GM10847 (cell line): ENCODE results near the gene MXRA8.

Experiments
- POLR2A ChIP-seq: IDR thresholded peaks from 2 replicates; pipeline ENCODE4 v1.6.1; 2011; ENCODE audit not compliant: insufficient read length; ENCODE audit errors: extremely low read depth

MXRA8 gene

GRCh38 chr1:1358433-1359271, at the start of gene MXRA8:
MXRA8 (minus strand) TSS chr1:1358555; CDS start chr1:1358504, 51 bp downstream.
- TF ChIP-seq POLR2A = no peak

- TF ChIP-seq POLR2A = no peak
These were observed 49.4 kb upstream of the MXRA8 start for GRCh38 chr1:1407636-1408318.

GRCh38 chr1:1406821-1407635, 48.7 kb upstream of the MXRA8 start, which contains the start of gene MRPL20:
MRPL20 (minus strand) TSS chr1:1407293; CDS start chr1:1407217, 76 bp downstream.
- TF ChIP-seq POLR2A = peak; percentile 92

- TF ChIP-seq POLR2A = no peak
These were observed 47.9 kb upstream of the MXRA8 start for GRCh38 chr1:1406101-1406820.

GRCh38 chr1:1403653-1404052, 45.3 kb upstream of the MXRA8 start:
- no peak for TF ChIP-seq POLR2A

GRCh38 chr1:1402072-1402900, 43.9 kb upstream of the MXRA8 start:
- no peak for TF ChIP-seq POLR2A

- no peak for TF ChIP-seq POLR2A
These were observed 43.2 kb upstream of the MXRA8 start for GRCh38 chr1:1401457-1402010.

GRCh38 chr1:1400576-1401456, 42.5 kb upstream of the MXRA8 start:
- TF ChIP-seq POLR2A = no peak

GRCh38 chr1:1399872-1400575, 41.7 kb upstream of the MXRA8 start:
- TF ChIP-seq POLR2A = no peak

- TF ChIP-seq POLR2A = peak; percentile 87
These were observed 41.0 kb upstream of the MXRA8 start, which contains the start of gene CCNL2 for GRCh38 chr1:1399187-1399871. CCNL2 (minus strand) TSS chr1:1399335; CDS start chr1:1399306, 29 bp downstream.

- TF ChIP-seq POLR2A = no peak
These were observed 40.4 kb upstream of the MXRA8 start for GRCh38 chr1:1398677-1399186.
